Glomerular visceral epithelial cell (primary cell): ENCODE results near the gene CACHD1.

Source experiments
- DNase-seq: peaks from one replicate; pipeline ENCODE4 v3.0.0-alpha.2; 2016; ENCODE audit errors: extremely low spot score

Gene CACHD1

DNA sequence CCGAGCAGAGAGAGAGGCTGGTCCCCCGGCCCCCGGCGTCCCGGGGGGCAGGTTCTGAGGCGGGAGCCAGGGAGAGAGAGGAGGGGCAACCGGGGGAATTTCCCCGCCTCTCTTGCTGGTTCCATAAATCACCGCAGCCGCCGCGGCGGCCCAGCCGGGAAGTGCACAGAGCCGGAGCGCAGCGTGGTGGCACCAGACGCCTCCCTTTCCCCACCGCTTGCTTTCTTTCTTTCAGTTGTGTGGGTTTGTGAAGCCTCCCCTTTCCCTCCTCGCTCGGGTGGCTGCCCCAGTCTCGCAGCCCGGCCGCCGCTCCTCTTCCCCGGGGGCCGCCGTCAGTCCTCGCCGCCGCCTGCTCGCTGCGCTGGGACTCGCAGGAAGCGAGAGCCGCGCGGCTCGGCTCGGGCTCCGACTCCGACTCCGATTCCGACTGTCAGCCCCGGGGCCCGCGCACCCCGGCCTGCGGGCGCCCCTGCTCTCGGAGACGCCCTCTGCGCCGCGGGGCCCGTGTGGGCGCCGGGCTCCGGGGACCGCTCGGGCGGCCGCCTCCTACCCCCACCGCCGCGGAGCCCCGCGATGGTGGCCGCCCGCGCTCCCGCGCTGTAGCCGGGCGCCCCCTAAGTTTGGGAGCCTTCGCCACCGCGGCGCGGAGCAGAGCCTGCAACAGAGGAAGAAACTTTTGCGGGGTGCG, at the start of gene CACHD1:
Gene CACHD1 (plus strand): TSS at position 153 of the 688 bp plus-strand sequence. CDS start 616 bp downstream, outside the sequence.
- peak; percentile 90 for DNase-seq

DNA sequence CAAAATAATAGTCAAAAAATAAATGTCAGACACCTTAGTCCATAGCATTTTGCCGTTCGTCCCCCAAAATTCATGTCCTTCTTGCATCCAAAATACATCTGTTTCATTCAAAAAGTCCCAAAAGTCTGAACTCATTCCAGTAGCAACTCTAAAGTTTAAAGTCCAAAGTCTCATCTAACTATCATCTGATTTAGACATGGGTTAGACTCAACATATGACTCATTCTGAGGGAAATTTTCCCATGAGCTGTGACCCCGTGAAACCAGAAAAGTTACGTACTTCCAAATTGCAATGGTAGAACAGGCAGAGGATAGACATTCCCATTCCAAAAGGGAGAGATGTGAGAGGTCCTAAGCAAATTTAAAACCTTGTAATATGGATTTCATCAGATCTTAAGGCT, 48.6 kb upstream of the CACHD1 start:
- DNase-seq: peak; percentile 8

DNA sequence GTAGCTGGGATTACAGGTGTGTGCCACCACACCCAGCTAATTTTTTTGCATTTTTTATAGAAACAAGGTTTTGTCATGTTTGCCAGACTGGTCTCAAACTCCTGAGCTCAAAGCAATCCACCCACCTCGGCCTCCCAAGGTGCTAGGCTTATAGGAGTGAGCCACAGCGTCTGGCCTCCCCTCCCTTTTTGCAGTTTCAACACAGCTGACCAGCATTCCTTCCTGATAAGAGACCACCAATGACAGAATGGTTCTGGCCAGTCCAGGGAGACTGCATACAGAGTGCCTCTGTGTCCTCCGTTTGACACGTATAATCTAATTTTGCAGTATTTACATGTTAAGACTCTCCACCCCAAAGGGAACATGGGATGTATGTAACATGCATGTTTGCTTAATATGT, 46.4 kb upstream of the CACHD1 start:
- DNase-seq: no peak

DNA sequence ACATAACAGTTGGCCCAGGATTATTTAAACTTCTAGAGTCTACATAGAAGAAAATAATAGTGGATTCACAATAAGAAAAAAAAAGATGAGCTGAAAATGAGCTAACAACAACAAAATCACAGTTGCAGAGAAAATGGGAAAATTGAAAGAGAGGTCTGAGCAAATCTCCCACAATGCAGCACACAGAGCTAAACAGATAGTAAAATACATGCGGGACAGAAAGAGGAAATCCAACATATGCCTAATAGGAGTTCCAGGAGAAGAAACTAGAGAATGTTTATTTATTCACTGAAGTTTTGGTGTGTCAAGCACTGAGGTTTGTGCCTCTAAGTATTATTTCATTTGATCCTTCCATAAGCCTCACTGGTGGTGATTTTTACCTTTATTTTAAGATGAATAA, 45.5 kb upstream of the CACHD1 start:
- DNase-seq: no peak

DNA sequence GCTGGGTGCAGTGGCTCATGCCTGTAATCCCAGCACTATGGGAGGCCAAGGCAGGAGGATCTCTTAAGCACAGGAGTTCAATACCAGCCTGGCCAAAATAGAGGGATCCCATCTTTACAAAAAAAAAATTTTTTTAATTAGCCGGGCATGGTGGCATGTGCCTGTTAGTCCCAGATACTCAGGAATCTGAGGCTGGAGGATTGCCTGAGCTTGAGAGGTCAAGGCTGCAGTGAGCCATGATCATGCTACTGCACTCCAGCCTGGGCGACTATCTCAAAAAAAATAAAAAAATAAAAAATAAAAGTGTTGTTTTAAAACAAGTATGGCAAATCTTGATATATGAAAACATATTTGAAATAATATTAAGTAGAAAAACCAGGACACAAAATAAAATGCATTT, 44.4 kb upstream of the CACHD1 start:
- DNase-seq: no peak

DNA sequence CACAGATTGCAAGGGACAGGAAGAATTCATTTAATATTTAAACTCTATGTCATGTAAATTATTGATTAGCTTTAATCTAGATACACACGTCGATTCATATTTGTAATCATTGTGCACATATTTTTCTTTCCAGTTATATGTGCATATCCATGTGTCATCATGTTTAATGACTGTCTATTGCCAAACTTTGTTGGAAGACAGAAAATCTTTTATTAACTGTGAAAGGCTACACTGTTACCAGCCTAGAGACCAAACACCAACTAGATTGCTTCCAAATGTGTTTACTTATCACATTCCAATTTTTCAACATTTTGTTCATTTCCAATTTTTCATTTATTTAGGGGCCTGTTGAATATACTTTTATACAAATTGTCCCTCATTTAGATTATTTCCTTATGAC, 43.2 kb upstream of the CACHD1 start:
- DNase-seq: no peak

DNA sequence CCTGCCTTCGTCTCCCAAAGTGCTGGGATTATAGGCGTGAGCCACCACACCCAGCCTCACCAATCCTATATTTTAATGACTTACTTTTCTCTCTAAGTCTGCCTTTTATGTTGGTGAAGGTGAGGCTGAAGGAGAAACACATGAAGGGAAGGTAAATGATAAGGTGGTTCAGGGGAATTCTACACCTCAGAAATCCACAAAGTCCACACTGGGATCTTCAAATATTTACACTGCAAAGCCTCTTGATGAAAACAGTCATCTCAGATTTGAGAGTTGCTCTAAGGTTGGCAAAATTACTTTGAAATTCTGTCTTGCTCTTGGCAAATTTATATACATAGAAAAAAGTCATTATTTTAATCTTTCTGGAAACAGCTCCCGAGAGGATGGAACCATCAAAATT, 42.0 kb upstream of the CACHD1 start:
- no peak for DNase-seq

DNA sequence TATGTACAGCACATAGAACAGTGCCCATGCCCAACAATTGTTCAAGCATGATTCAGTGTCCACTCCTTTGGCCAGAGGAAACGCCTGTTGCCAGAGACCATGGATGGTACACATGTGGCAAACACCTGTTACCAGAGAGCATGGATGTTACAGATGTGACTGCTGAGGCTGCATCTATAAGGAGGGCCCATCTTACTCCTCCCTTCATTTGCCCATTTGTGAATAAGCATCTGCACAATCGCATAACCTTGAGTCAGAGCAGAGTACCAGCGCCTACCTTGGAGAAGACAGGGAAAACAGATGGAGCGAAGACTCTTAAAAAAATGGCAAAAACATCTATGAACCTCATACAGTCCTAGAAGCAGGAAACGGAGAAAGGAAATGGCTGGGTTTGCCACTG, 36.6 kb upstream of the CACHD1 start:
- no peak for DNase-seq

DNA sequence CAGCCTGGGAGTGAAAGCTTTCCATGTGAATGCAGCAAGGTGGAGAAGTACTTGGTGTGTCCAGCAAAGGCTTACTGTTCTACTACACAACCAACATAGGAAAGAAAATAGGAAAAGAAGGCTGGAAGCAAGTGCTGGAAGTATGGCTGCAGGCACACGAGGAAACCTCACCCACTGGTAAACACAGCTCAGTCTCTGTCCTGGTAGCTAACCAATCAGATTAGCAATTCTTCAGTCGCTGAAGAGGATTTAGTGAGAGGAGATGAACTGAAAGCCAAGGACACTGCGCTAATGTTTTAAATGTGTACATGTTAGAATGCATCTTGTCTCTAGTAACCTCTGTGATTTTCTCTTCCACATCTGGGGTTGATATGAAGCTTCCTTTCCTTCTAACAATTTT, 36.2 kb upstream of the CACHD1 start:
- no peak for DNase-seq

DNA sequence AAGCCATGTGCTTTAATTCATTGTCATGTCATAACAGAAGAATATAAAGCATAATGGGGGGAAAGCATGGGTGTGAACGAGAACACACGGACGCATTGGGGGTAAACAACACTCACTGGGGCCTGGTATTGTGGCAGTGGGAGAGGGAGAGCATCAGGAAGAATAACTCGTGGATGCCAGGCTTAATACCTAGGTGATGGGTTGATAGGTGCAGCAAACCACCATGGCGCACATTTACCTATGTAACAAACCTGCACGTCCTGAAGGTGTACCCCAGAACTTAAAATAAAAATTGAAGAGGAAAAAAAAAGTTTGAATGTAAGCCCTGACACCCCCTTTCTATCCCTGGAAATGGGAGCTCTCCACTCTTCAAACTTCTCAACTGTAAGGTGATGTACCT, 34.9 kb upstream of the CACHD1 start:
- no peak for DNase-seq

DNA sequence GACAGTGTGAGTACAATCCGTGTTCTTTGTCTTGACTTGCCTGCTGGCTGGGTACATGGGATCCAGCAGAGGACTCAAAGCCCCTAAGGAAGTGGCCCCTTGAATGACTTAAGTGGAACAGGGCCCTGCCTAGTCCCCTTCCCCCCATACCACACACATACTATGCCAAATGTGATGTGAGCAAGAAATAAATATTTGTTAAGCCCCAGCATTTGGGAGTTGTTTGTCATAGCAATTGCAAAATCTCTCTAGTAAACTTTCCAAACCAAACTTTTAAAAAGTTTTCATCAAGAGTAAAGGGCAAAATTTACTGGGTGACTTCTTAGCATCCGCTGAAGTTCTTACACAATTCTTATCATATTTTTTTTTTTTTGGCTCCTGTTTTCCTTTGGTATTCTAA, 32.5 kb upstream of the CACHD1 start:
- DNase-seq: no peak

DNA sequence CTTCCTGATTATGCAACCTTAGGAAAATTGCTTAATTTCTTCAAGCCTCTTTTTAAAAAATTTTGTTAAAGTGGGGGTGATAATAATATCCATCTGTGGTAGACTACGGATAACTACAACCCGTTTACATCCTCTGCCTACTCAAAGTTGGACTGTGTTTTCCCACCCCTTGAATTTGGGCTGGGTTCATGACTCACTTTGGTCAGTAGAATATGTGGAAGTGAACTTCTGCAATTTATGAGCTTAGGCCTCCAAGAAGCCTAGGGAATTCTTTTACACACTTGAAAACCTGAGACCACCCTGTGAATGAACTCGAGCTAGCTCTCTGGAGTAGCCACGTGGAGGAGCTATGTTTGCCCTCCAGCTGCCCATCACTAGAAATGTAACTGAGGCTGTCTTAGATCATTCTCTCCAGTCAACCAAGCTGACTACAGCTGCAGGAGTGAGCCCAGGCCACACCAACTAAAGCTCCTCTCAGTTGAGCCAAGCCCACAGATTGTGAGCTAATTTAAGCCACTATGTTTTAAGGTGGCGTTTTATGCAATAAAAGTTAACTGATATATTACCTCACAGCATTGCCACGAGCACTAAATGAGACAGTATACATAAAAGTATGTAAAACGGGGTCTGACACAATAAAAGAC, 29.6 kb upstream of the CACHD1 start:
- no peak for DNase-seq

DNA sequence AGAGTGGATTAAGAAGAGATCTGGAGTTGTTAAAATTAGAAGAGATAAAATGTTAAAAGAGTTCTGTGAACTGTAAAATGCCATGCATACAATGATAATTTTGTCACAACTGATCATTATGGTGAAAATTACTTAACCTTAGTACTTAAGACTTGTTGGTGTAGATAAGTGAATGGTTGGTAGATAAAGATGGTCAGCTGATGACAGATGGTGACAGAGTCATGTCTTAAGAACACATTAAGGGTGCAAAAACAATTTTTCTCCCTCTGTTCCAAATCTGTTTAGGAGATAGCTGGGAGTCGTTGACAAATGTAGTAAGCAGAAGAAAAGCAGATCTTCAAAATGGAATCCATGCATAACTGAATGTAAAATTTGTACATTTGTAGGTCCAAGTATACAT, 18.5 kb upstream of the CACHD1 start:
- DNase-seq: no peak

DNA sequence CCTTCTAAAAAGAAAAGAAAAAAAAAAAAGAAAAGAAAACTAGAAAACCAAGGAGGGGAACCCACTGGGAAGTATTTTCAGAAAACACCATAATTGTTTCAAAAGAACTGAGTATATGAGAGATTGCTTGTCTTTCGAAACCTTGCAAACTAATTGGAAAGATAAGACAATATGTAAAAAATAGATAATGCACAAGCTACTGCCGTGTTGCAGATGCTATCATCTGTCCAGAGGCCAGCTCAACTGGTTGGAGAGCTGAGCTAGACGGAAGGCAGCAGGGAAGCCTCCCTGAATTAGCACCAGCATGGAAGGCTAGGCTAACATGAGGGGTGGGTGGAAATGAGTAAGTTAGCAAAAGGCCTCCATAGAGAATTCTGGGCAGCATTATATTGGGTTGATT, 16.2 kb upstream of the CACHD1 start:
- DNase-seq: no peak

DNA sequence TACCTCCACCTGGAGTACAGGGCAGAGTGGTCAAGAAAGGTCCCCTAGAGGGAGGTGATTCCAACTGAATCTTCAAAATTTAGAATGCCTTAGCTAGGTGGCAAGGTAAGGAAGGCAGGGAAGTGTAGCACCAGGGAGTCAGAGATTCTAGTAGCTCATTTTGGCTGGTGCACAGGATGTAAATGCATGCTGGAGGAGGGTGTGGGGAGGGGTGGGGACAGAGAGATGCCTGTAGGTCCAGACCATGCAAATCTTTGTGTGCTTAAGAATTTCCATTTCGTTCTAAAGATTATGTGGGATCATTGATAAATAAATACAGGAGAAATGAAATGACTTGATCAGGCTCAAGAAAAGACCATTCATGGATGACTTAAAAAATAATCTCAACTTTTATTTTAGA, 11.0 kb upstream of the CACHD1 start:
- DNase-seq: no peak

DNA sequence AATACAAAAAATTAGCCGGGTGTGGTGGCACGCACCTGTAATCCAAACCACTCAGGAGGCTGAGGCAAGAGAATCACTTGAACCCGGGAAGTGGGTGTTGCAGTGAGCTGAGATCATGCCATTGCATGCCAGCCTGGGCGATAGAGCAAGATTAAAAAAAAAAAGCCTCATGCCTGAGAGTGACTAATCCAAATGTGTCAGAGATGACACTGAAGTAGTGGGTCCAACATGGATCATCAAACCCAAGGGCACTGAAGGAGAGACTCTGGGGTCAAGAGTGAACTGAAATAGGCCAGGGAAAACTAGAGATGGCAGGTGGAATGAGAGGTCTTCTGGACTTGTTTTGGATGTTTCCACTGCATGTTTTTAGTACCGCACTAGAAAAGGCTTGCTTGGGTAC, 10.2 kb upstream of the CACHD1 start:
- DNase-seq: no peak

DNA sequence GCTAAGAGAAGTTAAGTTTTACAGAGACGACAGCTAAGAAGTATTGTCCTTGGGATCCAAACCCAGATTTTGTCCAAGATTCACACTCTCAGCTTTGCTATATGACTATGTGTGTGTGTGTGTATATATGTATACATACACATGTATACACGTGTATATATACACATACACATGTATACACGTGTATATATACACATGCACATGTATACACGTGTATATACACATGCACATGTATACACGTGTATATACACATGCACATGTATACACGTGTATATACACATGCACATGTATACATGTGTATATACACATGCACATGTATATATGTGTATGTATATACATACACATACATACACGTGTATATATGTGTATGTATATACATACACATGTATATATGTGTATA, 3.9 kb upstream of the CACHD1 start:
- no peak for DNase-seq

DNA sequence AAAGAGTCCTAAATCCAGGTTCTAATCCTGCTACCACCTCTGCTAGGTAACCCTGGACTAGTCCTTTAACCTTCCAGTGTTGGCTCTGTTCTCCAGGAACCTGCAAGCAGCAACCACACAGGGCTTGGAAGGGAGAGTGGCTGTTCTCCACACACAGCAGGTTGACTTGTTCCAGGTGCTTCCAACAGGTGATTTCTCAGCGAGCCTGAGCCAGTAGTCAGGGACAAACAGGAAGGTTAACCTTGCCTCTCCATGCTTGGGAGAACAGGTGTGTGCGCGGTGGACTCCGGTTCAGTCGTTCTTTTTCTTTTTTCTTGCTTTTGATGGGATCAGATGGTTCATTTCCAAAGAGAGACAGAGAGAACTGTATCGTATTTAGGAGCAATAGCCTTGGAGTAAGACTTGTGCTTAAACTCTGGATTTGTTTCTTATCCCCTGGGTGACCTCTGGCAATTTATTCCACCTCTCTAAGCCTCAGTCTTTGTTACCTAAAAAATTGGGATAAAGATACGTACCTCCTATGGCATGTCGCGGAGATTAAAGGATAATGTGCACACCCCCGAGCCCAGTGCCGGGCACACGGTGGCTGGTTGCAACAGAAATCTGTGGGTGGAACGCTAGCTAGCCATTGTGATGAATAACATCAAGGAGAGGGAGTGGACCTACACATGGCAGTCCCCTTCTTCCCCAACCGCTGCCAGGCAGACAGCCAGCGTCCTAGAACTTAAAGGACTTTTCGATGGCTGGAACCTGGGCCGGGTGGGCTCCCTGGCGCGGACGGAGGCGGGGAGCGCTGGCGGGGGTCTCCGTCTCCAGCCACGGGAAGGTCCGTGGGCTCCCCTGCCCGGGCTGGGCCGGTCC, 583 bp upstream of the CACHD1 start:
- DNase-seq: no peak

DNA sequence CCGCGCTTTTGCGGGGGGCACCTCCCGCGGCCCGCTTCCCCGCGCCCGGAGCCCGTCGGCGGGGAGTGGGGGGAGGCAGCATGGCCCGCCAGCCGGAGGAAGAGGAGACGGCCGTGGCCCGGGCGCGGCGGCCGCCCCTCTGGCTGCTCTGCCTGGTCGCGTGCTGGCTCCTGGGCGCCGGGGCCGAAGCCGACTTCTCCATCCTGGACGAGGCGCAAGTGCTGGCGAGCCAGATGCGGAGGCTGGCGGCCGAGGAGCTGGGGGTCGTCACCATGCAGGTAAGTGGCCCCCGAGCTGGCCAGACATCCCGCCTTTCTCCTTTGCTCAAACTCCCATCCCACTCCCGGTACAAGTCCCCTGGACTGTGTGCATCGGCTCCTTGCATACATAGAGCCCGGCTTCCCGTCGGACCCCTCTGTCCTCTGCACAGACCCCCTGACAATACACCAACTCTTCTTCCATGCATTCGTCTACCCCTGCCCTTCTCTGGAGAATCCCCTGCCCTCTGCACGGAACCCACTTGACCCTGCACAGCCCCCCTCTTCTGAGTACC, 812 bp downstream of the CACHD1 start:
- peak; percentile 42 for DNase-seq

DNA sequence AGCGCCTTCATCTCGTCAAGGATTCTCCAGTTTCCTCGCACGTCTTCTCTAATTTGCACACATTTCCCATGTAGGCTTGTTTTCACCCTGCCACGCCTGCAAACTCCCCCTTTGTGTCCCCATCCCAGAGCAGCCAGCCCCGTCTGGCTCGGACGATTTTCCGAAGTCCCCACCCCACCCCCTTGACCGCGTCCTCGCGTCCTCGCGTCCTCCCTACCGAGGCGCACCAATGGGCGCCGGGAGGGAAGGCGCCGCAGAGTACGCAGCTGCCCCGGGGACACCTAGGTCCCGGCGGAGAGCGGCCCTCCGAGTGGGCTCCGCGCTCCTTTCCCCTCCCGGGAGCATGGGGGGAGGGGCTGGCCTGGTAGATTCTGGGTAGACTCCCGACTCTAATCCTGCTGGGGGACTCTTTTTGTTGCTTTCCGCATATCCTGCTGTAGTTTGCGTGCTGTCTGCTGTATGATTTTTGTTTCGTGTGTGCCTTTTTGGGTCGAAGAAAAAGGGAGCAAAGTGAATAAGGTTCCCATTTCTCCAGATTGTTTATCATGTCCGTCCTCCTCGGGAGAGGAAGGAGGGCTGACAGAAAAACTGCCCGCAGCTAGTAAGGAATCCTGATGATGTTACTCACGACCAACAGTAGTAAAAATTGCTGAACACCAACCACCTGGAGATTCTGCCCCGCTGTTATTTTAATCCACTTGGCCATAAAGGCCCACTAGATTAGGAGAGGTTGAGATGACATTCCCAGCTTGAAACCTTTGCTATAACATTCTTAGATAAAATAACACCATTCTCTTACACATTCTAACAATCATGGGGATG, 1.5 kb downstream of the CACHD1 start:
- peak; percentile 47 for DNase-seq

DNA sequence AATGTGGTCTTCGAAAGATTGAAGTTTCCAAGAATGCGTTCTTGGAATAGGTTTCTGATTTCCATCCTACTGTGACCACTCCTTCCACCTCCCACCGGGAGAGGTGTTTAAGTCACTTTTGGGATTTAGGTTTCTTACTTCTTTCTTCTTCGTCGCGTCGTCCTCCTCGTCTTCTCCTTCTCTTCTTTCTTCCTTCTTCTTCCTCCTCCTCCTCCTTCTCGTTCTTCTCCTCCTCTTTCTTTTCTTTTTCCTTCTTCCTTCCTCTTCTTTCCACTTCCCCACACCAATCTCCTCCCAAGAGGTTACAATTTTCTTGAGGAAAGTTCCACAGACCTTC, 2.1 kb downstream of the CACHD1 start:
- DNase-seq: no peak

DNA sequence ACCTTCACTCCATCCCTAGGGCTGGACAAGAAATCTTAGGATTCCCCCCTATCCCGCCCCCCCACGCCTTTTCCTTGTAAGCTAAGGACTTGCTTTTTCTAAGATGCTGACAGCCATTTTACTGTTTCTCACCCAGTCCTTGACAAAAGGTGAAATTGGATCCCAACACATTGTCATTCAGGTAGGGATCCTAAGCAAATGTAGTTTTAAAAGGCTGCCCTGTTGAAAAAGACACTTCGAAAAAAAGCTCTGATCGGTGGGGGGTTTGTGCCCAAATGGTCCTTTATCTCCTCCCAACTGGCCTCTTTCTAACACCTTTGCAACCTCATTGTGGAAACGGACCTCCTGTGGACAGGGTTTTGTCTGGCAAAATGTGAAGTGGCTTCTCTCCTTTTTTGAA, 2.9 kb downstream of the CACHD1 start:
- DNase-seq: no peak
